Lung (tissue), 12 donors: ENCODE measurements around the gene FAM168A. TPM values are rescaled to one million over a fixed set of nuclear protein-coding genes. Genes with fewer than 3 reads are reported as not detected.

Experiments used
- ATAC-seq: fragments of 200-7000 bp; cut with Tn5 transposase; one replicate; pipeline ENCODE4 v1.9.1; 2020; ENCODE audit warnings: moderate number of reproducible peaks; ENCODE audit not compliant: insufficient read depth, low FRiP score
- DNase-seq, 3 donors: peaks; one replicate each; pipeline ENCODE4 v3.0.0-alpha.2; 2013 to 2017
- H3K27ac ChIP-seq, 2 donors: one replicate each; pipeline ENCODE4 v1.5.1; 2013; ENCODE audit warnings: mild to moderate bottlenecking in 2 of 2, moderate library complexity in 2 of 2, control low read depth in 1 of 2, inconsistent platforms in 1 of 2, low read depth in 1 of 2, low read length in 1 of 2
- H3K27me3 ChIP-seq, 3 donors: one replicate each; pipeline ENCODE4 v1.5.1; 2013; ENCODE audit warnings: low read length in 2 of 3; ENCODE audit not compliant: control insufficient read depth in 3 of 3, insufficient read depth in 3 of 3
- H3K36me3 ChIP-seq, 4 donors: one replicate each; pipeline ENCODE4 v1.5.1; 2013; ENCODE audit warnings: low read length in 4 of 4, mild to moderate bottlenecking in 1 of 4, moderate library complexity in 1 of 4; ENCODE audit not compliant: control insufficient read depth in 4 of 4, insufficient read depth in 4 of 4
- H3K4me1 ChIP-seq, 5 donors: one replicate each; pipeline ENCODE4 v1.5.1; 2013; ENCODE audit warnings: low read length in 5 of 5, mild to moderate bottlenecking in 2 of 5, moderate library complexity in 1 of 5; ENCODE audit not compliant: control insufficient read depth in 5 of 5, insufficient read depth in 5 of 5
- H3K4me3 ChIP-seq: one replicate; pipeline ENCODE4 v1.5.1; 2013; ENCODE audit warnings: mild to moderate bottlenecking, control low read depth, moderate library complexity
- H3K9ac ChIP-seq, 2 donors: one replicate each; pipeline ENCODE4 v1.5.1; 2013; ENCODE audit warnings: low read length in 2 of 2, control low read depth in 1 of 2; ENCODE audit not compliant: insufficient read depth in 1 of 2
- H3K9me3 ChIP-seq, 4 donors: one replicate each; pipeline ENCODE4 v1.5.1; 2013; ENCODE audit warnings: low read length in 3 of 4, mild to moderate bottlenecking in 1 of 4, moderate library complexity in 1 of 4; ENCODE audit not compliant: control insufficient read depth in 4 of 4, insufficient read depth in 3 of 4
- CTCF ChIP-seq: IDR thresholded peaks from 2 replicates; pipeline ENCODE4 v1.5.1; 2012; ENCODE audit warnings: mild to moderate bottlenecking; ENCODE audit errors: control extremely low read depth, extremely low read depth
- WGBS, 2 donors: extraction: QIAGEN DNeasy Blood & Tissue Kit; methylation state at CpG; one replicate each; pipeline ENCODE4 v1.1.7; 2013; 5-methylcytosine and 5-hydroxymethylcytosine counted together
- polyA plus RNA-seq, 2 donors: library from polyadenylated mRNA; stranded (reverse); fragments of 200-250 nt; gene quantifications; one replicate each; pipeline ENCODE4 v1.2.1, GENCODE V29; 2013
- total RNA-seq, 2 donors: library from RNA; depleted of rRNA in 1 of 2; stranded (reverse); fragments of >200 nt in 1 of 2; gene quantifications; one replicate each; pipeline ENCODE4 v1.2.1, GENCODE V29; 2014 to 2021
- donor health status: control.
- donor health status: control.
- donor health status: Bipolar disorder and iron deficiency.
- donor health status: healthy.
- donor health status: DM: yes; HTN: yes; CAD: no.

Gene FAM168A
- total and polyA plus RNA-seq, 4 donors: 6.7 to 25.5 (median 17.1) TPM

DNA sequence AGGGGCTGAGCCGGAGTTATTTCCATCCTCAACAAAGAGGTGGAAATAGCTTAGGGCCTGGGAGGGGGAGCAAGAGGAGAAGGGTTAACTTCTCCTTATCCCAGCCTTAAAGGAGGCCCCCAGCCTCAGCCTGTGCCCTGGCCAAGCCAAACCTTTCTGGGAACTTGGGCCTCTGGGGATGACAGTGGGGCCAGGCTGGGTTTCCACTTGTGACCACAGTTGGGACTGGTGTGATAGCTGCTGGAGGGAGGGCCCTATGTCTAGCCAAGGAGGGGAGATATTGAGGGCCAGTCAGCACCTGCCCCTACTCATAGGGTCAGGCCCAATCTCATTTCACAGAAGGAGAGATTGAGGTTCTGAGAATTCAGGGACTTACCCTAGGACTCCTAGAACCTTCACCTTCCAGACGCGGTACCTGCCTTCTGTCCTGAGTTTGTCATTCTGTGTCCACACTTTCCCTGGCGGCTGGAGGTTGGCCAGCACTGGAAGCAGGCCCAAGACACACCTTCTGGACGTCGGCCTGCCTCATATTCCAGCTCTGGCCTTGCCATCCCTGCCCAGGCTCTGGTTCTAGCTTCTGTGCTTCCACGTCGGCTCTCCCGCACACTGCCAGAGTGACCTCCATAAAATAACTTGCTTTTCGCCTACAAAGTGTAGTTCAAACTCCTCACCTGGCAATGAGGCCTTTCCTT lies 218.6 kb downstream of the FAM168A start:
- no peak for TF ChIP-seq CTCF
- H3K27ac ChIP-seq: peak overlapping the region in 1 of 2 donors; percentile 11
- 71 to 82% methylated on average over 10 of the region's 10 CpGs for WGBS, 2 donors
- H3K27me3 ChIP-seq: no peaks in the 10 kb centered on the region
- peaks cover 0 to 24% (median 13%) of the 10 kb centered on the region in 5 donors for H3K4me1 ChIP-seq
- H3K9ac ChIP-seq: no peak overlapping the region
- no peak for DNase-seq
- H3K4me3 ChIP-seq: no peak overlapping the region
- no peak for ATAC-seq
- no peaks in the 10 kb centered on the region for H3K9me3 ChIP-seq
- no peaks in the 10 kb centered on the region for H3K36me3 ChIP-seq

DNA sequence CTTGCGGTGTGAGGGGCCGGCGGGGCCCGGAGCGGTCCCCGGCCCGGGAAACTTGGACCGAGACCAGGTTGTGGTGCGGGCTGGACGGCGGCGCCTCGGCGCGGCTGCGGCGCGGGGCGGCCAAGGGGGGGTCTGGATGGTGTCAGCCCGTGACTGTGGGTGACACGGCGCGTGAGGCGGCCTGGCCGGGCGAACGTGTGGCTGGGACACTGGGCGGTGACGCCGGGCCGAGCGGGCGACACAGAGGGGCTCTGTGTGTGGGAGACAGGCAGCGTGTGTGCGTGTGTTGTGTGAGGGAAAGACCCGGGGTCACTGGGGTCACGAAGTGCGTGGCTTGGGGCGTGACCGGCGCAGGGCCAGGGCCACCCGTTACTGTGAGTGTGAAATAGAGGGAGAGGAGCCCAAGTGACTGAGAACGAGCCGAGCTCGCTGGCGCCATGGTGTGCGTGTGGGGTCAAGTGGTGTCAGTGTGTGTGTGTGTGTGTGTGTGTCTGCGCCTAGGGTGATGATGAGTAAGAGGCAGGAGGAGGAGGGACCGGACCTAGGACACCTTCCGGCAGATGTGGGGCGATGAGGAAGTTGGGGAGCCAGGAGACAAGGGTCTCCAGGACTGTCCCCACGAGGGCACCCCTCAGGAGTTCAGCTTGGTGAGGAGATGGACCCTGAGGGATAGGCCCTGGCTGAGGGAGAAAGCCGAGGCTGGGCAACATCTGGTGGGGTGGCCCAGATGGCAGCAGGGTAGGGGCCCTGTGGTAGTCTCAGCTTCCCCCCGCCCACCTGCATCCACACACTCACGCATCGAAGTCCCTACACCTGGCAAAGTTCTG lies 220.9 kb downstream of the FAM168A start:
- DNase-seq: peak; percentile 45 to 65 (median 61)
- H3K36me3 ChIP-seq: no peaks in the 10 kb centered on the region
- peak overlapping the region; percentile 59 for H3K4me3 ChIP-seq
- H3K27ac ChIP-seq: peak overlapping the region; percentile 84 to 92
- H3K9me3 ChIP-seq: no peaks in the 10 kb centered on the region
- WGBS, 2 donors: 4 to 7% methylated on average over 56 of the region's 56 CpGs
- H3K27me3 ChIP-seq: no peaks in the 10 kb centered on the region
- peak; percentile 21 for ATAC-seq
- peaks cover 0 to 14% (median 4%) of the 10 kb centered on the region in 5 donors for H3K4me1 ChIP-seq
- no peak for TF ChIP-seq CTCF
- peak overlapping the region in 1 of 2 donors; percentile 52 for H3K9ac ChIP-seq

DNA sequence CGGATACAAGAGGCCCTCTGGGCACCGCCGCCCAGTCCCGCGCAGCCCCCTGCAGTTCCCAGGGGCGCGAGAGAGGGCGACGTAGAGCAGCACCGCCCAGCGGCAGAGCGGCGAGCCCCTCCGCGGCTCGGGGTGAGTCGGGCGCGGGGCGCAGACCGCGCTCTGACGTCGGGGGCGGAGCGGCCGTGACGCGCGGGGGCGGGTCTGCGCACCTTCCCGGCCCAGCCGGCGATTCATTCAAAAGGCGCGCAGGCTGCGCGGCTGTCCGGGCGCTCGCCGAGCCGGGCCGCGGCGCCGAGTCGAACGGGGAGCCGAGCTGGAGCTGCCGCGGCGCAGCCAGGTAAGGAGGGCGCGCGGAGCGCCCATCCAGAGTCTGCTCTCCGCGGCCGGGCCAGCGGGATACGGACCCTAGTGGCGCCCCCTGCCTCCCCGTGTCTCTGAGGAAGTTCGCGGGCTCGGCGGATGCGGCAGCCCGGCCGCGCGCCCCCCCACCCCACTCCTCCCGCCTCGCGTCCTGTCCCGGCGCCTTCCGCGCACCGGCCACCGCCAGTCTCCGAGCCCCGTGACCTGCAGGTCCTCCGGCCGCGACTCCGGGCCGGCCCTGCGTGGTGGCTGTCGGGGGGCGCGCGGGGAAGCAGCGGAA lies 221.6 kb downstream of the FAM168A start, which contains the start of gene RELT:
Gene RELT (plus strand): TSS at position 240 of the 643 bp plus-strand sequence. CDS start 12,738 bp downstream, outside the sequence.
- Histone ChIP-seq H3K27ac (peak within 1 kb of the TSS; percentile 84 to 92), H3K36me3 (no peaks in the 10 kb centered on the region), H3K4me3 (peak within 1 kb of the TSS; percentile 59), H3K4me1 (peaks cover 0 to 12% (median 4%) of the 10 kb centered on the region in 5 donors), H3K27me3 (no peaks in the 10 kb centered on the region), H3K9ac (peak within 1 kb of the TSS in 1 of 2 donors; percentile 52), H3K9me3 (no peaks in the 10 kb centered on the region)
- DNase-seq: peak; percentile 92 to 95 (median 94)
- WGBS, 2 donors: 1% methylated on average over 44 to 96 of the region's 96 CpGs
- peak; percentile 86 for TF ChIP-seq CTCF
- ATAC-seq: peak; percentile 93
